ENCODE results near the gene FLAD1.

FLAD1 gene

DNA sequence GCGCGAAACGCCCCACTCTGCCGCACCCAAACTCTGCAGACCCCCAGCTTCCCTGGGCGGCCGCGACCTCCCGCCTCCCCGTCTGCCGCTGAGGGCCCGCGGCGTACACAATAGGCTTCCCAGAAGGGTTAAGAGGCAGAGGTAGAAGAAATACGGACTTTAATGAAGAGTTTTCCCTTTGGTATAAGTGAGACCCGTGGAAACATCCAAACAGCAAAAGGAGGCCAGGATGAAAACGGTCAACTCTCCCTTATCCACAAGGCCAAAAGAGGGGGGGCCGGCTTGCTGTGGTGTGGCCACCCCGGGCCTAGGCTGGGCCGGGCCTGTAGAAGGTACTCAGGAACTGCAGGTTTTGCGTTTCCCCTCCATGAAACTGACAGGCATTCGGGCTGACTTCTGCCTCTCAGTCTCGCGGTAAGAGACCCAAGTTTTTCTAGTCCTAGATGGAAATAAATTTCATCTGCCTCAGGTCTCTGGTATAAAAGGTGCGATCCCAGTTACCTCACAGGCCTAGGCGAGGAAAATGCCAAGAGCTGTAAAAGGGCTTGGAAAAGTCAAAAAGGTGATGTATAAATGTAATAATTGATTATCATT is 20.9 kb upstream of the FLAD1 start:
- H3K4me1 ChIP-seq (ENCODE audit: control insufficient read depth, insufficient read depth, low read length) = peaks cover 43% of the 10 kb centered on the region

DNA sequence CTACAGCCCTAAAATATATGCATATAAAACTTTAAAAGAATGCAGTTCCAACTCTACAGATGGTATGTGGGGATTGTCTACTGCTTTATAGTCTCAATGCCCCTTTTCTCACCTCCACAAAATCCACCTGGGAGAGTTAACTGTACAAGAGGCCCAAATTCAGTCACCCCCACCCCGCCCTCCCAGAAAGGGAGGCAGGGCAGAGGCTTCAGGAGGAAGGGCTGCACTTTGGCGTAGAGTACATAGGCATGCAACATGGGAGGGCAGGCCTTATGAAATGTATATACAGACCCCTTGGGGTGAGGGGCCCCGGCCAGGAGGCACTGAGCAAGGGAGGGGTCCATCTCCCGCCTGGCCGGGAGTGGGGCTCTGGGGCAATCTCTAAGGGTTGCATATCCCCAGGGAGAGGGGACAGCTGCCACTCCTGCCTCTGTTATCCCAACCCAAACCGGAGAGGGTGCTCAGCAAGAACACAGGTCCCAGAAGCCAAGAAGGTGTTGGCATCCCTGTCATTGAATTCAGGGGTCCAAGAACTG is 20.3 kb upstream of the FLAD1 start:
- Histone ChIP-seq H3K9ac (ENCODE audit: low read depth, low read length) (peak overlapping the region; percentile 94), H3K4me2 (ENCODE audit: low read length) (peak overlapping the region; percentile 87), H3K4me3 (ENCODE audit: low read length) (peak overlapping the region; percentile 88), H3K36me3 (ENCODE audit: insufficient read depth, low read length) (peaks cover 54% of the 10 kb centered on the region), H3K4me1 (ENCODE audit: control insufficient read depth, insufficient read depth, low read length) (peaks cover 44% of the 10 kb centered on the region), H3K27me3 (ENCODE audit: control insufficient read depth, insufficient read depth, low read length) (no peaks in the 10 kb centered on the region), H3K9me3 (replicated peaks; ENCODE audit: low read length) (no peaks in the 10 kb centered on the region)

More for the DNA sequence above, 20.9 kb upstream of the FLAD1 start:
- Histone ChIP-seq H3K4me2 (ENCODE audit: low read length) (peak overlapping the region; percentile 87), H3K4me3 (ENCODE audit: low read length) (peak overlapping the region; percentile 88), H3K27me3 (ENCODE audit: control insufficient read depth, insufficient read depth, low read length) (no peaks in the 10 kb centered on the region), H3K9ac (ENCODE audit: low read depth, low read length) (peak overlapping the region; percentile 94), H3K36me3 (ENCODE audit: insufficient read depth, low read length) (peaks cover 48% of the 10 kb centered on the region), H3K9me3 (replicated peaks; ENCODE audit: low read length) (no peaks in the 10 kb centered on the region)

DNA sequence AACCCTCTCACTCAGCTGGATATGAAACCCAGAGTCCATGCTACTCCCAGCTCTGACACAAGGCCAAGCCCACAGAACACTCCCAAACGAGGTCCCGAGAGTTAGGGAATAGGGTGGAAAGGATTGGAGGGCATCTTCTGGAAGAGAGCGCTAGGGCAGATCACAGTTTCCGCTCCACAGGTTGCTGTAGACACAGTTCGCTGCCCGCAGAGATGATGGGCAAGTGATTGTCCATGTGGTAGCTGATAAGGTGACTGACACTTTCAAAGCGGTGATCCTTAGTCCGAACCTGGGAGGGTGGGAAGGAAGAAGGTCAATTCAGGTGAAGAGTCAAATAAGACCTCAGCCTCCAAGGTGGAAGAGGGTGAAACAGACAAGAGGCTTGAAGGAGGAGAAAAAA is 19.5 kb upstream of the FLAD1 start:
- Histone ChIP-seq H3K9me3 (replicated peaks; ENCODE audit: low read length) (no peaks in the 10 kb centered on the region), H3K4me3 (ENCODE audit: low read length) (no peak overlapping the region), H3K4me2 (ENCODE audit: low read length) (no peak overlapping the region), H3K27me3 (ENCODE audit: control insufficient read depth, insufficient read depth, low read length) (no peaks in the 10 kb centered on the region), H3K4me1 (ENCODE audit: control insufficient read depth, insufficient read depth, low read length) (peaks cover 52% of the 10 kb centered on the region), H3K36me3 (ENCODE audit: insufficient read depth, low read length) (peaks cover 62% of the 10 kb centered on the region), H3K9ac (ENCODE audit: low read depth, low read length) (peak overlapping the region; percentile 94)

DNA sequence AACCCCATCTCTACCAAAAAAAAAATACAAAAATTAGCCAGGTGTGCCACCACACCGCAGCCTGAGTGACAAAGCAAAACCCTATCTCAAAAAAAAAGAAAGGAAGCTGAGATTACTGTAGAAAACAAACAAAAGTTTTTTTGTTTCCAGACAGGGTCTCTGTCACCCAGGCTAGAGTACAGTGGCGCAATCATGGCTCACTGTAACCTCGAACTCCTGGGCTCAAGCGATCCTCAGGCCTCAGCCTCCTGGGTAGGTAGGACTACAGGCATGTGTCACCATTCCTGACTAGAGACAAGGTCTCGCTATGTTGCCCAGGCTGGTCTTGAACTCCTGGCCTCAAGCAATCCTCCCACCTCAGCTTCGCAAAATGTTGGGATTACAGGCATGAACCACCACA is 18.8 kb upstream of the FLAD1 start:
- H3K27me3 ChIP-seq (ENCODE audit: control insufficient read depth, insufficient read depth, low read length) = no peaks in the 10 kb centered on the region
- no peak overlapping the region for H3K4me3 ChIP-seq (ENCODE audit: low read length)
- H3K36me3 ChIP-seq (ENCODE audit: insufficient read depth, low read length) = peaks cover 63% of the 10 kb centered on the region
- no peak overlapping the region for H3K4me2 ChIP-seq (ENCODE audit: low read length)
- H3K9ac ChIP-seq (ENCODE audit: low read depth, low read length) = no peak overlapping the region
- no peaks in the 10 kb centered on the region for H3K9me3 ChIP-seq (replicated peaks; ENCODE audit: low read length)
- H3K4me1 ChIP-seq (ENCODE audit: control insufficient read depth, insufficient read depth, low read length) = peaks cover 59% of the 10 kb centered on the region

DNA sequence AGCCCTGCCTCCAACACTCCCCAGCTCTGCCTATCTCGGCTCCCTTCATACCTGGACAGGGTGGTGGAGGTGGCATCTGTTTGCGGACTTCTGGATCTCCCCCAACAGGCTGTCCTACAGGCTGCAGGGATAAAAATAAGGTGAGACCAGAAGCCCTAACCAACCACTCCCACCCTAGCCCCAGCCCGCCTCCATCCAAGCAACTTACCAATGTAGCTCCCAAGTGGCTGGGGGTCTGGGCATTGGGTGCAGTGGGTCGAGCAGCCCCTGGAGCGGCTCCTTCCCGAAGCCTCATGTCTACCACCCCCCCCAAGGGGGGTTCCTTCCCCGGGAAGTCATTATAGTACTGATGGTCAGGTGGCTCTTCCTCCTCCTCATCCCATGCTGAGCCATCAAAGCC is 17.0 kb upstream of the FLAD1 start:
- H3K4me1 ChIP-seq (ENCODE audit: control insufficient read depth, insufficient read depth, low read length) = peaks cover 57% of the 10 kb centered on the region
- H3K4me3 ChIP-seq (ENCODE audit: low read length) = no peak overlapping the region
- H3K36me3 ChIP-seq (ENCODE audit: insufficient read depth, low read length) = peaks cover 63% of the 10 kb centered on the region

DNA sequence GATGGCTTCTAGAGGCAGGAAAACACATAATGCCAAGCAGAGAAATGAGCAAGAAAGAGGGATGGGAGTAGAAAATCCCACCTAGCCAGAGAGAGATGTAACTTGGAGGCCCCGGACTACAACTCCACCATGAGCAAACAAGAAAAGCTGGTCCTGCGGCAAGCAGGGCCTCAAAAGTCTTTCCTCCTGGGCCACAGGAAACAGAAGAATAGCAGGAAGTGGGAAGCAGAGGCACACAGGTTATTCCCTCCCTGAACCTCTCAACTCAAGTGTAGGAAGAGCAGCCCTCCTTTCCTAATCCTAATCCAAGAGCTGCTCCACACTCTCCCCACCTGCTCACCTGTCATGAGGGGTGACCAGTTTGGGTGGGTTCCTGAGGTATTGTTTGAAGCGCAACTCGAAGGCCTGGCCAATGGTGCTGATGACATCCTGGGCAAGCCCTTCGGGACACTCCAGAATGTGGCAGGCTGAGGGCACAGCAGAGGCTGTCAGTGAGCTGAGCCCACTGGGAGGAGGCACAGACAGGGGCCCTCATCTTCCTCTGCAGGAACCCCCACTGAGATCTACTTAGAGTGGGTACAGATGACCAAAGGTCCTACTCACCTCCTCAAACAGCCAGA is 15.7 kb upstream of the FLAD1 start:
- Histone ChIP-seq H3K4me3 (ENCODE audit: low read length) (peak overlapping the region; percentile 84), H3K36me3 (ENCODE audit: insufficient read depth, low read length) (peaks cover 61% of the 10 kb centered on the region), H3K4me2 (ENCODE audit: low read length) (peak overlapping the region; percentile 97), H3K9ac (ENCODE audit: low read depth, low read length) (peak overlapping the region; percentile 94), H3K9me3 (replicated peaks; ENCODE audit: low read length) (no peaks in the 10 kb centered on the region), H3K4me1 (ENCODE audit: control insufficient read depth, insufficient read depth, low read length) (peaks cover 65% of the 10 kb centered on the region), H3K27me3 (ENCODE audit: control insufficient read depth, insufficient read depth, low read length) (no peaks in the 10 kb centered on the region)

More for the DNA sequence above, 17.0 kb upstream of the FLAD1 start:
- Histone ChIP-seq H3K9me3 (replicated peaks; ENCODE audit: low read length) (no peaks in the 10 kb centered on the region), H3K4me2 (ENCODE audit: low read length) (no peak overlapping the region), H3K9ac (ENCODE audit: low read depth, low read length) (peak overlapping the region; percentile 94), H3K27me3 (ENCODE audit: control insufficient read depth, insufficient read depth, low read length) (no peaks in the 10 kb centered on the region)

DNA sequence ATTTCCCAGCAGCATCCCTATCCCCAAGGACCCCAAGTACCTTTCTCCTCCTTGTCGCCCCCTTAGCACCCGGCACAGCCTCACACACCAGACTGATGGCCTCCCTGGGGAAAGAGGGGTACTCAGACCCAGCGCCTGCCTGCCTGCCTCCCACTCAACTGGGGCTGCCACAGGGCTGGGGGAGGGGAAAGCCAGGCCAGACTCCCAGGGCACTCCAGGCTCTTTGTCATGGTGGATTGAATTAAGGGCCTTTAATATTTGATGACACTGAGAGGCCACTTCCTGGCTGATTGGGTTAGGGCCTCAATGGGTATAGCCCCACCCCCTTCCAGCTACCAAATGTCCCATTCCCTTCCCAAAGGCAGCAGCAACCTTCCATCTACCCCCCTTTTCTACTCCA is 14.4 kb upstream of the FLAD1 start:
- H3K36me3 ChIP-seq (ENCODE audit: insufficient read depth, low read length) = peaks cover 48% of the 10 kb centered on the region
- peak overlapping the region; percentile 97 for H3K4me2 ChIP-seq (ENCODE audit: low read length)
- peak overlapping the region; percentile 84 for H3K4me3 ChIP-seq (ENCODE audit: low read length)
- H3K9ac ChIP-seq (ENCODE audit: low read depth, low read length) = peak overlapping the region; percentile 94
- no peaks in the 10 kb centered on the region for H3K27me3 ChIP-seq (ENCODE audit: control insufficient read depth, insufficient read depth, low read length)
- H3K4me1 ChIP-seq (ENCODE audit: control insufficient read depth, insufficient read depth, low read length) = peaks cover 61% of the 10 kb centered on the region
- H3K9me3 ChIP-seq (replicated peaks; ENCODE audit: low read length) = no peaks in the 10 kb centered on the region

DNA sequence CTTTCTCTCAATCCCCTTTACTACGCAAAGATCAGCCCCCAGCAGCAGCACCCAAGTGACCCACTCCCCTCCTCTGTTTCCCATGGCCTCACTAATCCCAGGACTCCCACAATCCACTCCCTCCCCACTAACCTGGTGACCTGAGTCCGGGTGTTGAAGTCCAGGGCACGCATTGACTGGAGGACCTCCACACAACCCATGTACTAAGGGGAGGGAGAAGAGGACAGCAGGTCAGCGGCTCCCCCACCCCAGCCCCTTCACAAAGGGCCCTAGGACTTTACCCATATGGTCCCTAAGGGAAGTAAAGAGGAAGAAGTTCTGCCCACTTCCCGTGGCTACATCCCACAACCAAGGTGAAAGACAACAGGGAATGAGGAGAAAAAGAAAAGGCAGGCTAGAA is 13.9 kb upstream of the FLAD1 start:
- Histone ChIP-seq H3K9me3 (replicated peaks; ENCODE audit: low read length) (no peaks in the 10 kb centered on the region), H3K27me3 (ENCODE audit: control insufficient read depth, insufficient read depth, low read length) (no peaks in the 10 kb centered on the region), H3K4me1 (ENCODE audit: control insufficient read depth, insufficient read depth, low read length) (peaks cover 61% of the 10 kb centered on the region), H3K36me3 (ENCODE audit: insufficient read depth, low read length) (peaks cover 43% of the 10 kb centered on the region), H3K4me2 (ENCODE audit: low read length) (peak overlapping the region; percentile 97), H3K9ac (ENCODE audit: low read depth, low read length) (peak overlapping the region; percentile 94), H3K4me3 (ENCODE audit: low read length) (peak overlapping the region; percentile 84)

DNA sequence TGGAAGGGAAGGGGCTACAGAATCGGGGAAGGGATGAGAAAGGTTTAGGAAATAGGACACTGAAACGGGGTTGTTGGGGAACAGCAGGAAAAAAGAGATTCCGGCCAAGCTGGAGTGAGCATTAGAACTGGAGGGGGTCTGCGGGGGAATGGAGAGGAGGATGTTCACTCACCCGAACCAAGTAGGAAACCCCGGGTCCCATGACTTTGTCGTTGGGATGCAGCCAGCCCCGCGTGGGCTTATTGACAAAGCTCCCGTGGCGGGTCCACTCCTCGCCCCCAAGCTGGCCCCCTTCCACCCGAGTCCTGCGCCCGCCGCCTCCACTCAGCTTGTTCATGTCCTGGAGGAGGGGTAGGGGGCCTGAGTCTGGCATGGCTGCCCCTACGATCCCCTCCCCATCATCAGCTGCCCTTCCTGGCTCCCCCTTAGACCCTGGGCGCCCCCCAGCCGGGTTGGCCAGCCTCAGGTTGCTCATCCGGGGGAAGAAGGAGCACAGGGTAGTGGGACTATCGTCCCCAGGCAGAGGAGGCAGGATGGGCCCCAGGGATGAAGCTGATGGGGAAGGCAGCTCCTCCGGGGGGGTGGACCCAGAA is 13.2 kb upstream of the FLAD1 start:
- Histone ChIP-seq H3K36me3 (ENCODE audit: insufficient read depth, low read length) (peaks cover 36% of the 10 kb centered on the region), H3K4me2 (ENCODE audit: low read length) (peak overlapping the region; percentile 97), H3K4me1 (ENCODE audit: control insufficient read depth, insufficient read depth, low read length) (peaks cover 61% of the 10 kb centered on the region), H3K4me3 (ENCODE audit: low read length) (peak overlapping the region; percentile 84), H3K27me3 (ENCODE audit: control insufficient read depth, insufficient read depth, low read length) (no peaks in the 10 kb centered on the region), H3K9me3 (replicated peaks; ENCODE audit: low read length) (no peaks in the 10 kb centered on the region), H3K9ac (ENCODE audit: low read depth, low read length) (peak overlapping the region; percentile 94)

DNA sequence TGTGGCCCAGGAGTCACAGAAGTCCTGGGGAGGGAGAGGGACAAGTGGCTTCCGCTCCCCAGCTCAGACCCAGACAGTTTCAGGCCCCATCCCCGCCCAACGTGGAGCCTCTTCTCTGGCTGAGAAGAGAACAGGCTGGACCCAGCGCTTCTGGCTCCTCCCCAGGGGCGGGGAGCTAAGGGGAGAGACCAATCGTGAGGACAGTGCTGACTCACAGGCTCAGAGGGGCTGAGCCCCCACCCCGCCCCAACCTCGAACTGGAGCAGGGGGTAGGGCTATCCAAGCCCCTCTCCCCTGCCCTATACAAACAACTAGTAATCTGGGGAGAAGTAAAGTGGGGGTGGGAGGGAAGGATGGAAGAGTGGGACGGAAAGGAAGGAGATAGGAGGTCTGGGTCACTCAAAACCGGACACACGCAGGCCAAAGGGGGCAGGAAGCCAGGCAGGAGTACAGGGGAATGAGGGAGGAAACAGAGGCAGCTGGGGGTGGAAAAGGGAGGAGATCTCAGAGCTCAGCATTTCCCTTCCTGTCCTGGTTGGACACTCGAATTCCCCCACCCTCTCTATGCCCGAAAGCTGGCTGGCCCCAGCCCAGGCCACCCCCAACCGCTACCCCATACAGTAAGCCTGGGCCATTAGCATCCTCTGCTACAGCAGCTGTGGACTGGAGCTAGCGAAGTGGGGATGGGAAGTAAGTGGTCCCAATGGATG is 12.4 kb upstream of the FLAD1 start, which contains the start of gene SHC1:
TSS of gene SHC1 (minus strand) at position 117 of the 710 bp plus-strand sequence. CDS start 221 bp downstream, outside the sequence.
- Histone ChIP-seq H3K4me1 (ENCODE audit: control insufficient read depth, insufficient read depth, low read length) (peaks cover 55% of the 10 kb centered on the region), H3K9me3 (replicated peaks; ENCODE audit: low read length) (no peaks in the 10 kb centered on the region), H3K4me2 (ENCODE audit: low read length) (peak within 1 kb of the TSS; percentile 97), H3K4me3 (ENCODE audit: low read length) (peak within 1 kb of the TSS; percentile 84), H3K27me3 (ENCODE audit: control insufficient read depth, insufficient read depth, low read length) (no peaks in the 10 kb centered on the region), H3K36me3 (ENCODE audit: insufficient read depth, low read length) (peaks cover 29% of the 10 kb centered on the region), H3K9ac (ENCODE audit: low read depth, low read length) (peak within 1 kb of the TSS; percentile 94)

DNA sequence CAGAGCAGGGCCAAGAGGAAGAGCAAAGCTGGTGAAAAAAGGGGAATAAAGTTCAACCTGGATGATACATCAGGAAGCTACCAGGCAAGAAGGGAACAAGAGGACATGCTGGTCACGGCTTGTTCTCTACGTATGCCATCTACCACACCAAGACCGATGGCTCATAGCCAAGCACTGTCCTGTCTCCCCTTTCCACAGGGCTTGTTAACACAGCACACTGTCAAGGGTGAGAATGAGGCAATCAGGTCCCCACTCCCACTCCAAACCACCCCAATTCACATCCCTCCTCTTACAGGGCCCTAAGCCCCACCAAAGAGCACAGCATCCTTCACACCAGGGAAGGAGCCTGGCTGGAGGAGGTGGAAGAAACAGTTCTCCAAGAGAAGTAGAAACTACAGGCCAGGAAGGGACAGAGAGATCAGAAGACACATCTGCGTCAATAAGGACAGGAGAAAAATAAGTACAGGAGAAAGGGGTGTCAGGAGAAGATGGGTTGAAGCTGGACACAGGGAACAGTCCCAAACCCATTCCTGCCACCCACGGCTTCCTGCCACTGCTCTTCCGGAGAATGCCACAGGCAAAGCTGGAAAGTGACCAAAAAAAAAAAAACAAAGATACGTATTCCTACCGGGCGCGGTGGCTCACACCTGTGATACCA is 11.7 kb upstream of the FLAD1 start:
- H3K9ac ChIP-seq (ENCODE audit: low read depth, low read length) = peak overlapping the region; percentile 94
- no peaks in the 10 kb centered on the region for H3K9me3 ChIP-seq (replicated peaks; ENCODE audit: low read length)
- peaks cover 22% of the 10 kb centered on the region for H3K36me3 ChIP-seq (ENCODE audit: insufficient read depth, low read length)
- H3K4me3 ChIP-seq (ENCODE audit: low read length) = peak overlapping the region; percentile 84
- H3K27me3 ChIP-seq (ENCODE audit: control insufficient read depth, insufficient read depth, low read length) = no peaks in the 10 kb centered on the region
- peak overlapping the region; percentile 97 for H3K4me2 ChIP-seq (ENCODE audit: low read length)
- H3K4me1 ChIP-seq (ENCODE audit: control insufficient read depth, insufficient read depth, low read length) = peaks cover 56% of the 10 kb centered on the region
